HEK293 (cell line): Measurements from ENCODE around the gene ARID4A.

ENCODE experiments used
- CTCF ChIA-PET: fragments of 350-600 bp; formaldehyde crosslinking; extraction: SDS; loops from one replicate; lab custom pipeline; 2021; ENCODE audit warnings: antibody characterized with exemption; lab: Yijun Ruan, JAX
- POLR2A ChIA-PET: fragments of 300-600 bp; formaldehyde crosslinking; extraction: SDS; loops from one replicate; lab custom pipeline; 2020; ENCODE audit warnings: antibody characterized with exemption, inconsistent platforms; lab: Yijun Ruan, JAX
- H3K27ac ChIP-seq: fragments of 200-500 bp; sonication (Bioruptor generic); 2 replicates; pipeline ENCODE4 v1.5.1; 2014; ENCODE audit warnings: low read depth, low read length, control low read depth, inconsistent platforms; ENCODE audit errors: extremely low read depth
- H3K36me3 ChIP-seq, 2 experiments: fragments of 200-500 bp in 1 of 2; sonication (Bioruptor generic) in 1 of 2; 1 replicate in 1 of 2; 2 replicates in 1 of 2; pipeline ENCODE4 v1.5.1; 2014 to 2017; ENCODE audit warnings: inconsistent platforms in 2 of 2, low read length in 2 of 2; ENCODE audit not compliant: control insufficient read depth in 2 of 2, insufficient read depth in 1 of 2
- H3K4me1 ChIP-seq: fragments of 200-500 bp; sonication (Bioruptor generic); 2 replicates; pipeline ENCODE4 v1.5.1; 2014; ENCODE audit warnings: mild to moderate bottlenecking, low read length, inconsistent platforms; ENCODE audit not compliant: control insufficient read depth, insufficient read depth
- H3K4me3 ChIP-seq: 2 replicates; pipeline ENCODE4 v1.5.1; 2011; ENCODE audit warnings: low read depth, mild to moderate bottlenecking, control low read depth, low read length, moderate library complexity
- H3K9me3 ChIP-seq: fragments of 200-500 bp; sonication (Bioruptor generic); 2 replicates; pipeline ENCODE4 v1.5.1; 2014; ENCODE audit warnings: low read depth, low read length, inconsistent platforms; ENCODE audit not compliant: control insufficient read depth, insufficient read depth
- HOXD13 ChIP-seq: sonication (generic); formaldehyde crosslinking; IDR thresholded peaks from 2 replicates; pipeline ENCODE4 v1.8.0; 2022; ENCODE audit warnings: missing genetic modification reagents, borderline replicate concordance
- SALL2 ChIP-seq: fragments of 450-650 bp; formaldehyde crosslinking; IDR thresholded peaks from 2 replicates; pipeline ENCODE4 v1.5.0; 2017; ENCODE audit warnings: missing biosample characterization, mild to moderate bottlenecking, missing genetic modification characterization, borderline replicate concordance
- YY1 ChIP-seq: fragments of 450-650 bp; formaldehyde crosslinking; IDR thresholded peaks from 2 replicates; pipeline ENCODE4 v1.5.1; 2018; ENCODE audit warnings: missing biosample characterization, missing genetic modification characterization
- YY2 ChIP-seq: fragments of 450-650 bp; formaldehyde crosslinking; IDR thresholded peaks from 2 replicates; pipeline ENCODE4 v1.5.1; 2016; ENCODE audit warnings: missing biosample characterization, missing genetic modification characterization
- ZNF121 ChIP-seq: fragments of 450-650 bp; formaldehyde crosslinking; IDR thresholded peaks from 2 replicates; pipeline ENCODE4 v1.5.1; 2016; ENCODE audit warnings: missing biosample characterization, missing genetic modification characterization
- ZNF214 ChIP-seq: fragments of 450-650 bp; formaldehyde crosslinking; IDR thresholded peaks from 2 replicates; pipeline ENCODE4 v1.5.1; 2017; ENCODE audit warnings: missing biosample characterization, mild to moderate bottlenecking, missing genetic modification characterization, borderline replicate concordance
- ZNF24 ChIP-seq: fragments of 450-650 bp; formaldehyde crosslinking; IDR thresholded peaks from 2 replicates; pipeline ENCODE4 v1.5.1; 2016; ENCODE audit warnings: missing biosample characterization, missing genetic modification characterization
- ZNF324 ChIP-seq: fragments of 450-650 bp; formaldehyde crosslinking; IDR thresholded peaks from 2 replicates; pipeline ENCODE4 v1.5.1; 2016; ENCODE audit warnings: missing biosample characterization, missing genetic modification characterization
- ZNF473 ChIP-seq: fragments of 450-650 bp; formaldehyde crosslinking; IDR thresholded peaks from 2 replicates; pipeline ENCODE4 v1.5.1; 2017; ENCODE audit warnings: missing biosample characterization, missing genetic modification characterization
- ZNF510 ChIP-seq: fragments of 450-650 bp; formaldehyde crosslinking; IDR thresholded peaks from 2 replicates; pipeline ENCODE4 v1.5.1; 2018; ENCODE audit warnings: mild to moderate bottlenecking, missing genetic modification characterization, missing biosample characterization; ENCODE audit not compliant: insufficient replicate concordance
- ZNF623 ChIP-seq: fragments of 450-650 bp; formaldehyde crosslinking; IDR thresholded peaks from 2 replicates; pipeline ENCODE4 v1.5.1; 2016; ENCODE audit warnings: missing biosample characterization, missing genetic modification characterization
- ZNF624 ChIP-seq: fragments of 450-650 bp; formaldehyde crosslinking; IDR thresholded peaks from 2 replicates; pipeline ENCODE4 v1.5.1; 2017; ENCODE audit warnings: missing biosample characterization, missing genetic modification characterization
- ZNF626 ChIP-seq: fragments of 450-650 bp; sonication (Bioruptor Pico); formaldehyde crosslinking; IDR thresholded peaks from 2 replicates; pipeline ENCODE4 v1.5.1; 2018; ENCODE audit warnings: missing biosample characterization, missing genetic modification characterization, inconsistent platforms
- ZNF76 ChIP-seq: fragments of 450-650 bp; formaldehyde crosslinking; IDR thresholded peaks from 2 replicates; pipeline ENCODE4; 2016; ENCODE audit warnings: low read depth, missing biosample characterization, missing genetic modification characterization, borderline replicate concordance
- ZXDB ChIP-seq: fragments of 450-650 bp; formaldehyde crosslinking; IDR thresholded peaks from 2 replicates; pipeline ENCODE4 v1.5.1; 2016; ENCODE audit warnings: missing biosample characterization, missing genetic modification characterization
- TF ChIP-seq, protein P1 (sequence below): fragments of 450-650 bp; formaldehyde crosslinking; IDR thresholded peaks from 2 replicates; pipeline ENCODE4 v1.5.1; 2016; ENCODE audit warnings: missing biosample characterization, missing genetic modification characterization
- TF ChIP-seq, protein P2 (sequence below): fragments of 450-650 bp; formaldehyde crosslinking; IDR thresholded peaks from 2 replicates; pipeline ENCODE4 v1.5.1; 2017; ENCODE audit warnings: missing biosample characterization, missing genetic modification characterization
- TF ChIP-seq, protein P3 (sequence below): fragments of 450-650 bp; IDR thresholded peaks from 2 replicates; pipeline ENCODE4 v1.5.1; 2018; ENCODE audit warnings: missing biosample characterization, missing genetic modification characterization
- TF ChIP-seq, protein P4 (sequence below): fragments of 450-650 bp; formaldehyde crosslinking; IDR thresholded peaks from 2 replicates; pipeline ENCODE4 v1.5.0; 2017; ENCODE audit warnings: missing biosample characterization, missing genetic modification characterization, borderline replicate concordance
- TF ChIP-seq, protein P5 (sequence below): fragments of 450-650 bp; formaldehyde crosslinking; IDR thresholded peaks from 2 replicates; pipeline ENCODE4 v1.5.1; 2016; ENCODE audit warnings: missing biosample characterization, missing genetic modification characterization

ARID4A gene

DNA sequence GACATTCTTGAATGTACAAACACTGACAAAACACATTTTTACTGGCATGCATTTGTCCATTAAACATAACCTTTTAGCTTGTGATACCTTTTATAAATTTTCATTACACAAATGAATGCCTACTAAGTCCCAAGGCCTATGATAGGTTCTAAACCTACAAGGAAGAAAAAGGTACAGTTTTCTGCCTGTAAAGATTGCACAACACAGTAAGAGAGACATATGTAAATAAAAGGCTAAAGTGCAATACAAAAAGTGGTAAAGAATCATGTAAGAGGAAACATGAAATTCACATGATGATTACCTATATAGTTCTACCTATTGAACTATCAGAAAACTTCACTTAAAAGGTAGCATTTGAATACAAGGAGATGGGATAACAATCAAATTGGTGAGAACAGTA is 14.6 kb upstream of the ARID4A start:
- H3K36me3 ChIP-seq: peaks cover 48 to 63% of the 10 kb centered on the region in 2 experiments
- H3K4me1 ChIP-seq: peaks cover 10% of the 10 kb centered on the region
- no peak overlapping the region for H3K27ac ChIP-seq
- ChIA-PET CTCF (interaction anchor here (0.6 kb wide), 1 partner anchor 31 kb away, joined by 4 read pairs; no protein-coding TSS in a partner anchor), POLR2A (no interaction called here)
- TF ChIP-seq YY2 (tag by site-specific recombination): no peak
- no peak for TF ChIP-seq SALL2
- TF ChIP-seq, protein P1, sequence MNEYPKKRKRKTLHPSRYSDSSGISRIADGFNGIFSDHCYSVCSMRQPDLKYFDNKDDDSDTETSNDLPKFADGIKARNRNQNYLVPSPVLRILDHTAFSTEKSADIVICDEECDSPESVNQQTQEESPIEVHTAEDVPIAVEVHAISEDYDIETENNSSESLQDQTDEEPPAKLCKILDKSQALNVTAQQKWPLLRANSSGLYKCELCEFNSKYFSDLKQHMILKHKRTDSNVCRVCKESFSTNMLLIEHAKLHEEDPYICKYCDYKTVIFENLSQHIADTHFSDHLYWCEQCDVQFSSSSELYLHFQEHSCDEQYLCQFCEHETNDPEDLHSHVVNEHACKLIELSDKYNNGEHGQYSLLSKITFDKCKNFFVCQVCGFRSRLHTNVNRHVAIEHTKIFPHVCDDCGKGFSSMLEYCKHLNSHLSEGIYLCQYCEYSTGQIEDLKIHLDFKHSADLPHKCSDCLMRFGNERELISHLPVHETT (tag by site-specific recombination): no peak
- TF ChIP-seq, protein P2, sequence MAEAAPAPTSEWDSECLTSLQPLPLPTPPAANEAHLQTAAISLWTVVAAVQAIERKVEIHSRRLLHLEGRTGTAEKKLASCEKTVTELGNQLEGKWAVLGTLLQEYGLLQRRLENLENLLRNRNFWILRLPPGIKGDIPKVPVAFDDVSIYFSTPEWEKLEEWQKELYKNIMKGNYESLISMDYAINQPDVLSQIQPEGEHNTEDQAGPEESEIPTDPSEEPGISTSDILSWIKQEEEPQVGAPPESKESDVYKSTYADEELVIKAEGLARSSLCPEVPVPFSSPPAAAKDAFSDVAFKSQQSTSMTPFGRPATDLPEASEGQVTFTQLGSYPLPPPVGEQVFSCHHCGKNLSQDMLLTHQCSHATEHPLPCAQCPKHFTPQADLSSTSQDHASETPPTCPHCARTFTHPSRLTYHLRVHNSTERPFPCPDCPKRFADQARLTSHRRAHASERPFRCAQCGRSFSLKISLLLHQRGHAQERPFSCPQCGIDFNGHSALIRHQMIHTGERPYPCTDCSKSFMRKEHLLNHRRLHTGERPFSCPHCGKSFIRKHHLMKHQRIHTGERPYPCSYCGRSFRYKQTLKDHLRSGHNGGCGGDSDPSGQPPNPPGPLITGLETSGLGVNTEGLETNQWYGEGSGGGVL (tag by site-specific recombination): no peak
- no peak for TF ChIP-seq ZXDB (tag by site-specific recombination)
- no peak for TF ChIP-seq ZNF510 (tag by site-specific recombination)
- TF ChIP-seq ZNF214 (tag by site-specific recombination): no peak
- H3K9me3 ChIP-seq: no peaks in the 10 kb centered on the region
- H3K4me3 ChIP-seq: no peak overlapping the region

DNA sequence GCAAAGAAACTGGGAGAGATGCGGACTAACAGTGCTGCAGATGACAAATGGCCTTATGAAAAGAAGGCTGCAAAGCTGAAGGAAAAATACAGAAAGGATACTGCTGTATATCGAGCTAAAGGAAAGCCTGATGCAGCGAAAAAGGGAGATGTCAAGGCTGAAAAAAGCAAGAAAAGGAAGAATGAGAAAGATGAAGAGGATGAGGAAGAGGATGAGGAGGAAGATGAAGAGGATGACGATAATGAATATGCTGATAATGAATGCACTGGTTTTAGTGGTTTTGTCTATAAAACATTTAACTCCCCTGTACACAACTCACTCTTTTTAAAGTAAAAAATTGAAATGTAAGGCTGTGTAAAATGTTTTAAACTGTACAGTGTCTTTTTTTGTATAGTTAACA is 13.2 kb upstream of the ARID4A start:
- H3K4me3 ChIP-seq: no peak overlapping the region
- TF ChIP-seq, protein P3, sequence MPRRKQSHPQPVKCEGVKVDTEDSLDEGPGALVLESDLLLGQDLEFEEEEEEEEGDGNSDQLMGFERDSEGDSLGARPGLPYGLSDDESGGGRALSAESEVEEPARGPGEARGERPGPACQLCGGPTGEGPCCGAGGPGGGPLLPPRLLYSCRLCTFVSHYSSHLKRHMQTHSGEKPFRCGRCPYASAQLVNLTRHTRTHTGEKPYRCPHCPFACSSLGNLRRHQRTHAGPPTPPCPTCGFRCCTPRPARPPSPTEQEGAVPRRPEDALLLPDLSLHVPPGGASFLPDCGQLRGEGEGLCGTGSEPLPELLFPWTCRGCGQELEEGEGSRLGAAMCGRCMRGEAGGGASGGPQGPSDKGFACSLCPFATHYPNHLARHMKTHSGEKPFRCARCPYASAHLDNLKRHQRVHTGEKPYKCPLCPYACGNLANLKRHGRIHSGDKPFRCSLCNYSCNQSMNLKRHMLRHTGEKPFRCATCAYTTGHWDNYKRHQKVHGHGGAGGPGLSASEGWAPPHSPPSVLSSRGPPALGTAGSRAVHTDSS: peak; percentile 97
- TF ChIP-seq, protein P4, sequence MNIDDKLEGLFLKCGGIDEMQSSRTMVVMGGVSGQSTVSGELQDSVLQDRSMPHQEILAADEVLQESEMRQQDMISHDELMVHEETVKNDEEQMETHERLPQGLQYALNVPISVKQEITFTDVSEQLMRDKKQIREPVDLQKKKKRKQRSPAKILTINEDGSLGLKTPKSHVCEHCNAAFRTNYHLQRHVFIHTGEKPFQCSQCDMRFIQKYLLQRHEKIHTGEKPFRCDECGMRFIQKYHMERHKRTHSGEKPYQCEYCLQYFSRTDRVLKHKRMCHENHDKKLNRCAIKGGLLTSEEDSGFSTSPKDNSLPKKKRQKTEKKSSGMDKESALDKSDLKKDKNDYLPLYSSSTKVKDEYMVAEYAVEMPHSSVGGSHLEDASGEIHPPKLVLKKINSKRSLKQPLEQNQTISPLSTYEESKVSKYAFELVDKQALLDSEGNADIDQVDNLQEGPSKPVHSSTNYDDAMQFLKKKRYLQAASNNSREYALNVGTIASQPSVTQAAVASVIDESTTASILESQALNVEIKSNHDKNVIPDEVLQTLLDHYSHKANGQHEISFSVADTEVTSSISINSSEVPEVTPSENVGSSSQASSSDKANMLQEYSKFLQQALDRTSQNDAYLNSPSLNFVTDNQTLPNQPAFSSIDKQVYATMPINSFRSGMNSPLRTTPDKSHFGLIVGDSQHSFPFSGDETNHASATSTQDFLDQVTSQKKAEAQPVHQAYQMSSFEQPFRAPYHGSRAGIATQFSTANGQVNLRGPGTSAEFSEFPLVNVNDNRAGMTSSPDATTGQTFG (tag by site-specific recombination): no peak
- TF ChIP-seq, all 188 proteins: peak for 1
- no peaks in the 10 kb centered on the region for H3K9me3 ChIP-seq
- peaks cover 50 to 70% of the 10 kb centered on the region in 2 experiments for H3K36me3 ChIP-seq
- POLR2A ChIA-PET: no interaction called here
- CTCF ChIA-PET: interaction anchor here (0.6 kb wide), 1 partner anchor 175 kb away, joined by 3 read pairs; no protein-coding TSS in a partner anchor
- no peak overlapping the region for H3K27ac ChIP-seq
- peaks cover 10% of the 10 kb centered on the region for H3K4me1 ChIP-seq

GRCh38 chr14:58287607-58288042 is 10.7 kb upstream of the ARID4A start:
- Histone ChIP-seq H3K9me3 (no peaks in the 10 kb centered on the region), H3K4me1 (no peaks in the 10 kb centered on the region), H3K4me3 (no peak overlapping the region), H3K36me3 (peaks cover 63 to 85% of the 10 kb centered on the region in 2 experiments), H3K27ac (no peak overlapping the region)
- ChIA-PET POLR2A (interaction anchor here (1.5 kb wide), 1 partner anchor 11 kb away, joined by 5 read pairs; the partner anchor contains the start of gene ARID4A), CTCF (no interaction called here)
- TF ChIP-seq HOXD13 (CRISPR knock-in tag) (no peak), ZNF121 (tag by site-specific recombination) (no peak), ZNF76 (tag by site-specific recombination) (no peak), ZNF24 (tag by site-specific recombination) (no peak), YY1 (tag by site-specific recombination) (no peak), ZNF324 (no peak), ZNF623 (no peak), ZNF473 (tag by site-specific recombination) (no peak), ZNF626 (tag by site-specific recombination) (no peak), ZNF624 (tag by site-specific recombination) (no peak)
- TF ChIP-seq, protein P5, sequence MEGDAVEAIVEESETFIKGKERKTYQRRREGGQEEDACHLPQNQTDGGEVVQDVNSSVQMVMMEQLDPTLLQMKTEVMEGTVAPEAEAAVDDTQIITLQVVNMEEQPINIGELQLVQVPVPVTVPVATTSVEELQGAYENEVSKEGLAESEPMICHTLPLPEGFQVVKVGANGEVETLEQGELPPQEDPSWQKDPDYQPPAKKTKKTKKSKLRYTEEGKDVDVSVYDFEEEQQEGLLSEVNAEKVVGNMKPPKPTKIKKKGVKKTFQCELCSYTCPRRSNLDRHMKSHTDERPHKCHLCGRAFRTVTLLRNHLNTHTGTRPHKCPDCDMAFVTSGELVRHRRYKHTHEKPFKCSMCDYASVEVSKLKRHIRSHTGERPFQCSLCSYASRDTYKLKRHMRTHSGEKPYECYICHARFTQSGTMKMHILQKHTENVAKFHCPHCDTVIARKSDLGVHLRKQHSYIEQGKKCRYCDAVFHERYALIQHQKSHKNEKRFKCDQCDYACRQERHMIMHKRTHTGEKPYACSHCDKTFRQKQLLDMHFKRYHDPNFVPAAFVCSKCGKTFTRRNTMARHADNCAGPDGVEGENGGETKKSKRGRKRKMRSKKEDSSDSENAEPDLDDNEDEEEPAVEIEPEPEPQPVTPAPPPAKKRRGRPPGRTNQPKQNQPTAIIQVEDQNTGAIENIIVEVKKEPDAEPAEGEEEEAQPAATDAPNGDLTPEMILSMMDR (tag by site-specific recombination): no peak
- TF ChIP-seq, protein P1 (tag by site-specific recombination): no peak
